SIG-M5 treated with dmso at 0.1 percent for 504 hours (cell line): ENCODE data around the gene STK31.
"Not testable (repeated sequence)": the region's sequence is repeated elsewhere in the genome, so short reads cannot be mapped to it uniquely, and the experiment has no call there.

Source experiments
- DNase-seq: peaks from one replicate; lab custom pipeline; 2025; ENCODE audit not compliant: unreplicated experiment; lab: John Stamatoyannopoulos, UW

Gene STK31

GRCh38 chr7:23713285-23714149 is 3.5 kb downstream of the STK31 start:
- no peak for DNase-seq

- DNase-seq: no peak
Measured at GRCh38 chr7:23714150-23714464, 4.1 kb downstream of the STK31 start.

- DNase-seq: no peak
Measured at GRCh38 chr7:23714579-23714978, 4.6 kb downstream of the STK31 start.

GRCh38 chr7:23715099-23715498 is 5.1 kb downstream of the STK31 start:
- DNase-seq: no peak

- no peak for DNase-seq
Measured at GRCh38 chr7:23717788-23718187, 7.8 kb downstream of the STK31 start.

- DNase-seq: no peak
Measured at GRCh38 chr7:23721456-23721855, 11.4 kb downstream of the STK31 start.

GRCh38 chr7:23722587-23723216 is 12.7 kb downstream of the STK31 start:
- DNase-seq: not testable (repeated sequence)

- DNase-seq: not testable (repeated sequence)
Measured at GRCh38 chr7:23724113-23724512, 14.1 kb downstream of the STK31 start.

- DNase-seq: no peak
Measured at GRCh38 chr7:23742051-23742450, 32.0 kb downstream of the STK31 start.

- no peak for DNase-seq
Measured at GRCh38 chr7:23743226-23743625, 33.2 kb downstream of the STK31 start.

- no peak for DNase-seq
Measured at GRCh38 chr7:23746629-23747028, 36.6 kb downstream of the STK31 start.

- no peak for DNase-seq
Measured at GRCh38 chr7:23751852-23752251, 41.8 kb downstream of the STK31 start.

- DNase-seq: not testable (repeated sequence)
Measured at GRCh38 chr7:23758839-23759238, 48.8 kb downstream of the STK31 start.

GRCh38 chr7:23759671-23760391 is 49.8 kb downstream of the STK31 start:
- DNase-seq: no peak

- no peak for DNase-seq
Measured at GRCh38 chr7:23765943-23766342, 55.9 kb downstream of the STK31 start.

GRCh38 chr7:23767514-23767913 is 57.5 kb downstream of the STK31 start:
- DNase-seq: no peak

- DNase-seq: no peak
Measured at GRCh38 chr7:23768022-23768421, 58.0 kb downstream of the STK31 start.

- not testable (repeated sequence) for DNase-seq
Measured at GRCh38 chr7:23779185-23779800, 69.3 kb downstream of the STK31 start.

GRCh38 chr7:23783115-23783514 is 73.1 kb downstream of the STK31 start:
- no peak for DNase-seq

- DNase-seq: no peak
Measured at GRCh38 chr7:23787272-23787671, 77.3 kb downstream of the STK31 start.

GRCh38 chr7:23788843-23789242 is 78.8 kb downstream of the STK31 start:
- DNase-seq: no peak

- no peak for DNase-seq
Measured at GRCh38 chr7:23791721-23792120, 81.7 kb downstream of the STK31 start.
